Neural crest cell (in vitro differentiated cells): Measurements from ENCODE around the gene SHROOM2. TPM values are rescaled to one million over a fixed set of nuclear protein-coding genes. Genes with fewer than 3 reads are reported as not detected.
A peak's percentile ranks its signal among the peaks of the same experiment; 100 is the strongest.

Experiments
- DNase-seq: peaks from one replicate; pipeline ENCODE4 v3.0.0; 2021; ENCODE audit warnings: low read depth, mixed read lengths, low spot score
- H3K27ac Mint-ChIP-seq: one replicate; pipeline ENCODE4 v1.8.0; 2021; ENCODE audit warnings: mild to moderate bottlenecking, mixed read lengths; ENCODE audit not compliant: unreplicated experiment
- H3K27me3 Mint-ChIP-seq: 2 replicates; pipeline ENCODE4 v1.8.0; 2021; ENCODE audit warnings: low read depth, mild to moderate bottlenecking, mixed read lengths
- H3K36me3 Mint-ChIP-seq: 2 replicates; pipeline ENCODE4 v1.8.0; 2021; ENCODE audit warnings: low read depth, mild to moderate bottlenecking, mixed read lengths
- H3K4me1 Mint-ChIP-seq: 2 replicates; pipeline ENCODE4 v1.8.0; 2021; ENCODE audit warnings: mixed read lengths
- H3K4me3 Mint-ChIP-seq: one replicate; pipeline ENCODE4 v1.8.0; 2021; ENCODE audit warnings: mild to moderate bottlenecking, mixed read lengths
- H3K9me3 Mint-ChIP-seq: 2 replicates; pipeline ENCODE4 v1.8.0; 2021; ENCODE audit warnings: mixed read lengths
- total RNA-seq: library from RNA; stranded (reverse); gene quantifications from 2 replicates; pipeline ENCODE4 v1.2.1, GENCODE V29; 2021
- TF ChIP-seq, protein P1 (sequence below): fragments of 200-600 bp; sonication (generic); conservative IDR thresholded peaks from 2 replicates; pipeline ENCODE4 v1.5.0; 2021; ENCODE audit warnings: antibody characterized with exemption, mild to moderate bottlenecking

The SHROOM2 gene
- total RNA-seq, 1 donor from 2014 or later = 11.1 TPM

DNA sequence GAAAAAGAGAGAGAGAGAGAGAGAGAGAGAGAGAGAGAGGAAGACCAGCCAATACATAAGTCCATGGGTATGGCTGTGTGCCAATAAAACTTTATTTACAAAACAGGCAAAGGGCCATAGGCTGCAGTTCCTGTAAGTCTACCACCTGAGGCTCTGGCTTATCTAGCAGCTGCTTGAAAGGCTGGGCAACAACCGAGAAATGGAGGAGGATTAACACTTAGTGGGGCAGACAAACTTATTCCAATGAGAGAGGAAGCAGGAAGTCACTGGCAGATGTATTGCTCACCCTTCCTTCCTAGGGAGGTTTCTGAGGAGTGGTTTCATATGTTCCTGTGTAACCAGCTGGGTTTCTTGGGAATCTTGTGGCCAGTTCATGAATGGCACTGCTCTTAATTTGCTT lies 15.9 kb upstream of the SHROOM2 start:
- peaks cover 10% of the 10 kb centered on the region for H3K27me3 Mint-ChIP-seq
- TF ChIP-seq, protein P1, sequence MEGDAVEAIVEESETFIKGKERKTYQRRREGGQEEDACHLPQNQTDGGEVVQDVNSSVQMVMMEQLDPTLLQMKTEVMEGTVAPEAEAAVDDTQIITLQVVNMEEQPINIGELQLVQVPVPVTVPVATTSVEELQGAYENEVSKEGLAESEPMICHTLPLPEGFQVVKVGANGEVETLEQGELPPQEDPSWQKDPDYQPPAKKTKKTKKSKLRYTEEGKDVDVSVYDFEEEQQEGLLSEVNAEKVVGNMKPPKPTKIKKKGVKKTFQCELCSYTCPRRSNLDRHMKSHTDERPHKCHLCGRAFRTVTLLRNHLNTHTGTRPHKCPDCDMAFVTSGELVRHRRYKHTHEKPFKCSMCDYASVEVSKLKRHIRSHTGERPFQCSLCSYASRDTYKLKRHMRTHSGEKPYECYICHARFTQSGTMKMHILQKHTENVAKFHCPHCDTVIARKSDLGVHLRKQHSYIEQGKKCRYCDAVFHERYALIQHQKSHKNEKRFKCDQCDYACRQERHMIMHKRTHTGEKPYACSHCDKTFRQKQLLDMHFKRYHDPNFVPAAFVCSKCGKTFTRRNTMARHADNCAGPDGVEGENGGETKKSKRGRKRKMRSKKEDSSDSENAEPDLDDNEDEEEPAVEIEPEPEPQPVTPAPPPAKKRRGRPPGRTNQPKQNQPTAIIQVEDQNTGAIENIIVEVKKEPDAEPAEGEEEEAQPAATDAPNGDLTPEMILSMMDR = no peak

DNA sequence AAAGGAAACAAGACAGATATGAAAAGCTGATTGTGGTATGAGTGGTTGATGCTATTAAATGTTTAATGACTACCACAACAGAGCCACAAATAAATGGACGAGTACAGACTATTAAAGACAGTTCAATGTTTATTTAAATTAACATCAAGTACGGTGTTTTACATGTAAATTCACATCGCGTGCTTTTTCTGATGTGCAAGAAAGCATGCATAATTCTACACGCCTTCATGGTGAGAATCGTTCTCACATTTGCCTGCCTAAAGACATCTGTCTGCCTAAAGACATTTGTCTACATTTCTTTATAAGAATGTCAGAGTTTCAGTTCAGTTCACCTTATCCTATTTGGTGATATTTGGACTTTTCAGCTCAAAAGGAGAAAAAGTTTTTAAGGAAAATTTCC lies 13.3 kb upstream of the SHROOM2 start:
- H3K27me3 Mint-ChIP-seq = no peaks in the 10 kb centered on the region
- H3K4me3 Mint-ChIP-seq = no peak overlapping the region
- TF ChIP-seq, protein P1 = no peak
- no peak overlapping the region for H3K27ac Mint-ChIP-seq
- DNase-seq = no peak
- no peaks in the 10 kb centered on the region for H3K9me3 Mint-ChIP-seq
- H3K36me3 Mint-ChIP-seq = no peaks in the 10 kb centered on the region
- no peaks in the 10 kb centered on the region for H3K4me1 Mint-ChIP-seq

More for the DNA sequence above, 15.9 kb upstream of the SHROOM2 start:
- H3K4me3 Mint-ChIP-seq = no peak overlapping the region
- H3K36me3 Mint-ChIP-seq = peaks cover 3% of the 10 kb centered on the region
- peaks cover 3% of the 10 kb centered on the region for H3K4me1 Mint-ChIP-seq
- H3K9me3 Mint-ChIP-seq = no peaks in the 10 kb centered on the region
- H3K27ac Mint-ChIP-seq = no peak overlapping the region
- no peak for DNase-seq

DNA sequence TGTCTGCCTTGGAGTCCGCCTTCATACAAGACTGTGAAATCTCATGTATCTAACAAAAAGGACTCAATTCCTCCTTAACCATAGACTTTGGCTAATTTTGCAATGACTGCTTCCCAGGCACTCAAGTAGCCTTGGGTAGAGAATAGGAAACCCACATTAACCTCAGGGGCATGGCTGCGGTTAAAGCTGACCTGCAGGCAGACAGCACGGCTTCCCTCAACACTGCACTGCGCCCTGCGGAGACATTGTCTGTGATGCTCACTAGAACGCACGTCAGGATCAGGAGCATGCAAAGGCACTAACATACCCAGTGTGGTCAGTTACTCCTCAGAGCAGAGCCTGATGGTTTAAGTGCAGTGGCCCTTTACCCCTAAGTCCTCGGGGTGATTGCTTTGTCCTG lies 10.3 kb upstream of the SHROOM2 start:
- Mint-ChIP-seq H3K4me1 (no peaks in the 10 kb centered on the region), H3K36me3 (peaks cover 2% of the 10 kb centered on the region), H3K27me3 (no peaks in the 10 kb centered on the region), H3K4me3 (no peak overlapping the region), H3K9me3 (no peaks in the 10 kb centered on the region), H3K27ac (no peak overlapping the region)
- TF ChIP-seq, protein P1 = no peak
- DNase-seq = no peak

DNA sequence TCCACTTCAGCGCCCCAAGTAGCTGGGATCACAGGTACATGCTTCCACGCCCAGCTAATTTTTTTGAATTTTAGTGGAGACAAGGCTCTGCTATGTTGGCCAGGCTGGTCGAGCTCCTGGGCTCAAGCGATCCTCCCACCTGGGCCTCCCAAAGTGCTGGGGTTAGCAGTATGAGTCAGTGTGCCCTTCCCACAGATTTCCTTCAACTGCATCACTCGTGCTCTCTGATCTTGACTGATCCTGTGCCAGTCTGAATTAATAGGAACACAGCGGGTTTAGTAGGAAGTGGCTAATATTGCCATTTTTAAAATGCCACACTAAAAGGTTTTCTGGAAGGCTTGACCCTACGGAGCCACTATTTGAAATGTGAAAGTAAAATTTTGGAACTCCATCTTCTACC lies 4.3 kb upstream of the SHROOM2 start:
- peaks cover 5% of the 10 kb centered on the region for H3K9me3 Mint-ChIP-seq
- H3K4me3 Mint-ChIP-seq = no peak overlapping the region
- TF ChIP-seq, protein P1 = no peak
- H3K36me3 Mint-ChIP-seq = peaks cover 4% of the 10 kb centered on the region
- DNase-seq = no peak
- peaks cover 16% of the 10 kb centered on the region for H3K27me3 Mint-ChIP-seq
- H3K4me1 Mint-ChIP-seq = no peaks in the 10 kb centered on the region
- H3K27ac Mint-ChIP-seq = no peak overlapping the region

DNA sequence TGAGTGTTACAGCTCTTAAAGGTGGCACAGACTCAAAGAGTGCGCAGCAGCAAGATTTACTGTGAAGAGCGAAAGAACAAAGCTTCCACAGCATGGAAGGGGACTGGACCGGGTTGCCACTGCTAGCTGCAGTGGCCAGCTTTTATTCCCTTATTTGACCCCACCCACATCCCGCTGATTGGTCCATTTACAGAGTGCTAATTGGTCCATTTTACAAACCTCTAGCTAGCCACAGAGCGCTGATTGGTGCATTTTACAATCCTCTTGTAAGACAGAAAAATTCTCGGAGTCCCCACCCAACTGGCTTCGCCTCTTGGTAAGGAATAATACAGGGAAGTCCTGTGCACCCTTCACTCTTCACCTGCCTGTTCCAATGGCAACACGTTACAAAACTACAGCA lies 1.9 kb upstream of the SHROOM2 start:
- H3K4me1 Mint-ChIP-seq = peaks cover 18% of the 10 kb centered on the region
- peaks cover 5% of the 10 kb centered on the region for H3K9me3 Mint-ChIP-seq
- peaks cover 2% of the 10 kb centered on the region for H3K36me3 Mint-ChIP-seq
- H3K4me3 Mint-ChIP-seq = peak overlapping the region; percentile 82
- DNase-seq = no peak
- H3K27me3 Mint-ChIP-seq = peaks cover 40% of the 10 kb centered on the region
- H3K27ac Mint-ChIP-seq = no peak overlapping the region
- TF ChIP-seq, protein P1 = no peak
